Transverse colon (tissue), 4 donors: Measurements from ENCODE around the gene KANK2. TPM values are rescaled to one million over a fixed set of nuclear protein-coding genes. Genes with fewer than 3 reads are reported as not detected.

ENCODE experiments used
- DNase-seq: peaks from one replicate; pipeline ENCODE4 v3.0.0-alpha.2; 2019
- H3K27ac ChIP-seq, 4 donors: fragments of 200-600 bp; sonication (generic); 2 replicates each; pipeline ENCODE4 v1.5.1; 2016 to 2018; ENCODE audit warnings: inconsistent platforms in 4 of 4
- H3K27me3 ChIP-seq: fragments of 200-600 bp; sonication (generic); 2 replicates; pipeline ENCODE4 v1.5.1; 2017; ENCODE audit warnings: inconsistent platforms
- H3K36me3 ChIP-seq, 4 donors: fragments of 200-600 bp; sonication (generic); 2 replicates each; pipeline ENCODE4 v1.5.1; 2017 to 2019; ENCODE audit warnings: inconsistent platforms in 4 of 4
- H3K4me1 ChIP-seq, 4 donors: fragments of 200-600 bp; sonication (generic); 2 replicates each; pipeline ENCODE4 v1.5.1; 2017 to 2020; ENCODE audit warnings: inconsistent platforms in 4 of 4
- H3K4me3 ChIP-seq, 4 donors: fragments of 200-600 bp; sonication (generic); 1 replicate in 1 of 4; 2 replicates in 3 of 4; pipeline versions ENCODE4 v1.5.1 to v1.6.1; 2017 to 2019; ENCODE audit warnings: inconsistent platforms in 4 of 4
- H3K9me3 ChIP-seq, 2 donors: fragments of 200-600 bp; sonication (generic); 2 replicates each; pipeline ENCODE4 v1.5.1; 2017 to 2019; ENCODE audit warnings: inconsistent platforms in 2 of 2
- EP300 ChIP-seq: sonication (generic); formaldehyde crosslinking; IDR thresholded peaks from one replicate; pipeline ENCODE4 v1.6.1; 2017; ENCODE audit warnings: antibody characterized with exemption, low read depth
- POLR2A ChIP-seq: fragments of 450-650 bp; IDR thresholded peaks from one replicate; pipeline ENCODE4 v1.6.1; 2016; ENCODE audit warnings: antibody characterized with exemption, mild to moderate bottlenecking, moderate library complexity
- POLR2AphosphoS5 ChIP-seq, 3 donors: sonication (generic); formaldehyde crosslinking; IDR thresholded peaks; one replicate each; pipeline ENCODE4 v1.6.1; 2016; ENCODE audit warnings: antibody characterized with exemption in 3 of 3
- WGBS, 2 donors: methylation state at CpG; one replicate each; pipeline ENCODE4 v1.1.5; 2018; ENCODE audit warnings: low coverage in 1 of 2; 5-methylcytosine and 5-hydroxymethylcytosine counted together
- in situ Hi-C, 4 donors: fragments of 200-750 bp; cut with MboI; loops; one replicate each; pipeline versions ENCODE4 v1.15.0 to v1.15.1; 2017; ENCODE audit warnings: low sequenced_read_pairs in 3 of 4, low pct_ligation_motif_present in 1 of 4, low pct_unique_long_range_greater_than_20kb in 1 of 4
- intact Hi-C: fragments of 100-400 bp; cut with DNase I; formaldehyde crosslinking; loops from one replicate; pipeline ENCODE4 v1.15.1; 2023; ENCODE audit warnings: low total_unique reads
- total RNA-seq, 4 donors: library from RNA; depleted of rRNA; stranded (reverse); fragments of >200 nt; gene quantifications; one replicate each; pipeline ENCODE4 v1.1.0, GENCODE V29; 2016
- TF ChIP-seq, protein P1 (sequence below), 5 experiments: fragments of 200-600 bp in 3 of 5; fragments of 450-650 bp in 2 of 5; sonication (generic) in 3 of 5; IDR thresholded peaks; 1 replicate in 2 of 5; 2 replicates in 3 of 5; pipeline ENCODE4 v1.5.1; 2016 to 2017; ENCODE audit warnings: antibody characterized with exemption in 5 of 5, inconsistent platforms in 3 of 5, mild to moderate bottlenecking in 2 of 5, moderate library complexity in 1 of 5

Gene KANK2
- total RNA-seq, 4 donors from 2014 or later = 145 to 339 (median 243) TPM

DNA sequence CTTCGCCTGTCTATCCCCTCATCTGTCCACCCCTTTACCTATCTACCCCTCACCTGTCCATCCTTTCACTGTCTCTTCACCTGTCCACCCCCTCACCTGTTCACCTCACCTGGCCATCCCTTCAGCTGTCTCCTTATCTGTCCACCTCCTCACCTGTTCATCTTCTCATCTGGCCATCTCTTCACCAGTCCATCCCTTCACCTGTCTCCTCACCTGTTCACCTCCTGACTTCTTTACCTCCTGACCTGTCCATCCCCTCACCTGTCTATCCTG lies 13.2 kb upstream of the KANK2 start:
- TF ChIP-seq, protein P1, sequence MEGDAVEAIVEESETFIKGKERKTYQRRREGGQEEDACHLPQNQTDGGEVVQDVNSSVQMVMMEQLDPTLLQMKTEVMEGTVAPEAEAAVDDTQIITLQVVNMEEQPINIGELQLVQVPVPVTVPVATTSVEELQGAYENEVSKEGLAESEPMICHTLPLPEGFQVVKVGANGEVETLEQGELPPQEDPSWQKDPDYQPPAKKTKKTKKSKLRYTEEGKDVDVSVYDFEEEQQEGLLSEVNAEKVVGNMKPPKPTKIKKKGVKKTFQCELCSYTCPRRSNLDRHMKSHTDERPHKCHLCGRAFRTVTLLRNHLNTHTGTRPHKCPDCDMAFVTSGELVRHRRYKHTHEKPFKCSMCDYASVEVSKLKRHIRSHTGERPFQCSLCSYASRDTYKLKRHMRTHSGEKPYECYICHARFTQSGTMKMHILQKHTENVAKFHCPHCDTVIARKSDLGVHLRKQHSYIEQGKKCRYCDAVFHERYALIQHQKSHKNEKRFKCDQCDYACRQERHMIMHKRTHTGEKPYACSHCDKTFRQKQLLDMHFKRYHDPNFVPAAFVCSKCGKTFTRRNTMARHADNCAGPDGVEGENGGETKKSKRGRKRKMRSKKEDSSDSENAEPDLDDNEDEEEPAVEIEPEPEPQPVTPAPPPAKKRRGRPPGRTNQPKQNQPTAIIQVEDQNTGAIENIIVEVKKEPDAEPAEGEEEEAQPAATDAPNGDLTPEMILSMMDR (IDR thresholded peaks at IDR 0.05) = no peak
- TF ChIP-seq POLR2AphosphoS5 (IDR thresholded peaks at IDR 0.05) = no peak
- TF ChIP-seq EP300 = no peak
- no peak for TF ChIP-seq POLR2A
- no peaks in the 10 kb centered on the region for H3K9me3 ChIP-seq
- peaks cover 0 to 3% (median 0%) of the 10 kb centered on the region in 4 donors for H3K36me3 ChIP-seq
- H3K4me1 ChIP-seq = no peaks in the 10 kb centered on the region
- no peaks in the 10 kb centered on the region for H3K27me3 ChIP-seq
- H3K4me3 ChIP-seq = no peak overlapping the region
- intact Hi-C loops = no loop called here
- 91 to 96% methylated on average over 1 of the region's 1 CpG for WGBS, 2 donors
- no peak overlapping the region for H3K27ac ChIP-seq
- in situ Hi-C loops = loop anchor here in 2 of 4 donors (25.0 kb wide), 1 partner anchor 173 kb away; no protein-coding TSS in a partner anchor
- DNase-seq = no peak

GRCh38 chr19:11209839-11210655 lies 12.7 kb upstream of the KANK2 start:
- Histone ChIP-seq H3K36me3 (peaks cover 0 to 3% (median 0%) of the 10 kb centered on the region in 4 donors), H3K9me3 (no peaks in the 10 kb centered on the region), H3K27ac (no peak overlapping the region), H3K27me3 (no peaks in the 10 kb centered on the region), H3K4me3 (no peak overlapping the region), H3K4me1 (peaks cover 0 to 4% (median 1%) of the 10 kb centered on the region in 4 donors)
- TF ChIP-seq EP300 (no peak), POLR2A (no peak), POLR2AphosphoS5 (IDR thresholded peaks at IDR 0.05) (no peak)
- TF ChIP-seq, protein P1 (IDR thresholded peaks at IDR 0.05) = no peak
- DNase-seq = no peak
- 77% methylated on average over 2 of the region's 2 CpGs; no CpG with 5 or more reads in 1 of the 2 donors for WGBS, 2 donors
- intact Hi-C loops (loop anchor here (5.0 kb wide), 1 partner anchor 178 kb away; no protein-coding TSS in a partner anchor), in situ Hi-C loops (loop anchor here (10.0 to 25.0 kb wide), 3 partner anchors 75 to 173 kb away; no protein-coding TSS in a partner anchor)

GRCh38 chr19:11208561-11209471 lies 11.5 kb upstream of the KANK2 start:
- no peak overlapping the region for H3K4me3 ChIP-seq
- in situ Hi-C loops (loop anchor here (10.0 to 25.0 kb wide), 3 partner anchors 74 to 172 kb away; no protein-coding TSS in a partner anchor), intact Hi-C loops (loop anchor here (5.0 kb wide), 1 partner anchor 177 kb away; no protein-coding TSS in a partner anchor)
- H3K27me3 ChIP-seq = no peaks in the 10 kb centered on the region
- TF ChIP-seq POLR2AphosphoS5 (IDR thresholded peaks at IDR 0.05) = no peak
- TF ChIP-seq POLR2A = no peak
- TF ChIP-seq, protein P1 (IDR thresholded peaks at IDR 0.05) = no peak
- no peak for TF ChIP-seq EP300
- no peak for DNase-seq
- 67 to 86% methylated on average over 4 to 38 of the region's 38 CpGs for WGBS, 2 donors
- H3K27ac ChIP-seq = no peak overlapping the region
- H3K9me3 ChIP-seq = no peaks in the 10 kb centered on the region
- peaks cover 0 to 17% (median 8%) of the 10 kb centered on the region in 4 donors for H3K4me1 ChIP-seq
- peaks cover 0 to 3% (median 0%) of the 10 kb centered on the region in 4 donors for H3K36me3 ChIP-seq
